Measurements from ENCODE around the gene WDR74.
A peak's percentile ranks its signal among the peaks of the same experiment; 100 is the strongest.

The WDR74 gene

DNA sequence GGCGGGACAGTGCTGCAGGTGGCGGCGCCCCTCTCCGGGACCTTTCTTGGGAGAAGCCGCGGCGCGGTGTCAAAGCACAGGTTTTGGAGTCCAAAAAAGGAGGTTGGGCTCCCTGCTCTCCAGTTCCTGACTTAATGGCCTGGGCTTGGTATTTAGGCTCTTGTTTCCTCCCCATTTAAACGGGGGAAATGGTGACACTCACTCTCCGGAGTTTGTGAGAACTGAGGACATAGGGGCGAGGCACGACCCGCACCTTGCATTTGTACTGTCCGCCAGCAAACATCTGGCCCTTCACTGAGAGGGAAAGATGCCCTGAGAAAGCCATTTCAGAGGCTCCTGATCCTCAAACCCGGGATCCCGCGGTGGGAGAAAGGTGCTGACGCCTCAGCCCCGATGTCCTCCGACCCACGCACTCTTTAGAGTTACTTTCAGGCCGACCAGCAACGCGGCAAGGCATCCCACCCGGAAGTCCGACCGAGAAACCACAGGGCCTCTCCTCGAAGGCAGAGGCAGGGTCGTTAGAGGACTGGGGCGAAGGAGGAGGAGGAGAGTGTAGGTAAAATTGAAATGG lies 2.9 kb upstream of the WDR74 start:
- no peak for DNase-seq (ENCODE audit: low spot score)
- H3K27ac ChIP-seq = peak overlapping the region; percentile 94
- POLR2A ChIA-PET (ENCODE audit: low non-redundant PET) = interaction anchor here (0.6 to 2.5 kb wide), 4 partner anchors 13 to 39 kb away, joined by 3 to 20 read pairs (median 4); partner anchors contain the start of gene SLC3A2
- TF ChIP-seq, protein P1, sequence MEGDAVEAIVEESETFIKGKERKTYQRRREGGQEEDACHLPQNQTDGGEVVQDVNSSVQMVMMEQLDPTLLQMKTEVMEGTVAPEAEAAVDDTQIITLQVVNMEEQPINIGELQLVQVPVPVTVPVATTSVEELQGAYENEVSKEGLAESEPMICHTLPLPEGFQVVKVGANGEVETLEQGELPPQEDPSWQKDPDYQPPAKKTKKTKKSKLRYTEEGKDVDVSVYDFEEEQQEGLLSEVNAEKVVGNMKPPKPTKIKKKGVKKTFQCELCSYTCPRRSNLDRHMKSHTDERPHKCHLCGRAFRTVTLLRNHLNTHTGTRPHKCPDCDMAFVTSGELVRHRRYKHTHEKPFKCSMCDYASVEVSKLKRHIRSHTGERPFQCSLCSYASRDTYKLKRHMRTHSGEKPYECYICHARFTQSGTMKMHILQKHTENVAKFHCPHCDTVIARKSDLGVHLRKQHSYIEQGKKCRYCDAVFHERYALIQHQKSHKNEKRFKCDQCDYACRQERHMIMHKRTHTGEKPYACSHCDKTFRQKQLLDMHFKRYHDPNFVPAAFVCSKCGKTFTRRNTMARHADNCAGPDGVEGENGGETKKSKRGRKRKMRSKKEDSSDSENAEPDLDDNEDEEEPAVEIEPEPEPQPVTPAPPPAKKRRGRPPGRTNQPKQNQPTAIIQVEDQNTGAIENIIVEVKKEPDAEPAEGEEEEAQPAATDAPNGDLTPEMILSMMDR (conservative IDR thresholded peaks at IDR 0.05; ENCODE audit: low read depth) = no peak
- CTCF ChIA-PET = interaction anchor here (0.6 to 0.7 kb wide), 2 partner anchors 9 to 22 kb away, joined by 3 to 7 read pairs; no protein-coding TSS in a partner anchor

- POLR2A ChIA-PET (ENCODE audit: low non-redundant PET) = interaction anchor here (0.6 to 2.5 kb wide), 13 partner anchors 8 to 178 kb away, joined by 3 to 20 read pairs (median 4); partner anchors contain the start of genes SLC3A2, TAF6L and ZBTB3
- peak; percentile 95 for DNase-seq (ENCODE audit: low spot score)
- CTCF ChIA-PET = interaction anchor here (0.6 kb wide), 1 partner anchor 39 kb away, joined by 3 read pairs; the partner anchor contains the start of gene SLC3A2
- peak overlapping the region; percentile 100 for H3K27ac ChIP-seq
- TF ChIP-seq, protein P1 (conservative IDR thresholded peaks at IDR 0.05; ENCODE audit: low read depth) = no peak
These were observed 2.2 kb upstream of the WDR74 start for GRCh38 chr11:62841361-62842170.

DNA sequence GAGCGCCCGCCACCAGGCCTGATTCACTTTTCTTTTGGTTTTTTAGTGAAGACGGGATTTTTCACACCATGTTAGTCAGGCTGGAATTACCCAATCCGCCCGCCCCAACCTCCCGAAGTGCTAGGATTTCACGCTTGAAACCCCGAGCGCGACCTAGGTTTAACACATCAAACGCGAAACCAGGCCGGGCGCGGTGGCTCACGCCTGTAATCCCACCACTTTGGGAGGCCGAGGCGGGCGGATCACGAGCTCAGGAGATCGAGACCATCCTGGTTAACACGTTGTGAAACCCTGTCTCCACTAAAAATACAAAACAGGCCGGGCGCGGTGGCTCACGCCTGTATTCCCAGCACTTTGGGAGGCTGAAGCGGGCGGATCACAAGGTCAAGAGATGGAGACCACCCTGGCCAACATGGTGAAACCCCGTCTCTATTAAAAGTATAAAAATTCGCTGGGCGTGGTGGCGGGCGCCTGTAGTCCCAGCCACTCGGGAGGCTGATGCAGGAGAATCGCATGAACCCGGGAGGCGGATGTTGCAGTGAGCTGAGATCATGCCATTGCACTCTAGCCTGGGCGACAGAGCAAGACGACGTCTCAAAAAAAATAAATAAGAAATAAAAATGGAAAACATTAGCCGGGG lies 1.5 kb upstream of the WDR74 start:
- ChIA-PET CTCF (interaction anchor here (1.2 kb wide), 1 partner anchor 54 kb away, joined by 4 read pairs; no protein-coding TSS in a partner anchor), POLR2A (ENCODE audit: low non-redundant PET) (interaction anchor here (0.6 to 2.5 kb wide), 15 partner anchors 9 to 177 kb away, joined by 3 to 20 read pairs (median 4); partner anchors contain the start of genes SLC3A2, TAF6L, TMEM179B and ZBTB3)
- DNase-seq (ENCODE audit: low spot score) = peak; percentile 44
- peak overlapping the region; percentile 100 for H3K27ac ChIP-seq

GRCh38 chr11:62835336-62835735 lies 4.1 kb downstream of the WDR74 start:
- ChIA-PET POLR2A (ENCODE audit: low non-redundant PET) (interaction anchor here (0.6 to 0.7 kb wide), 2 partner anchors 8 to 108 kb away, joined by 3 to 7 read pairs; no protein-coding TSS in a partner anchor), CTCF (no interaction called here)
- DNase-seq (ENCODE audit: low spot score) = no peak
- H3K27ac ChIP-seq = peak overlapping the region; percentile 86
- TF ChIP-seq, protein P1 (conservative IDR thresholded peaks at IDR 0.05; ENCODE audit: low read depth) = no peak

- TF ChIP-seq, protein P1 (conservative IDR thresholded peaks at IDR 0.05; ENCODE audit: low read depth) = no peak
- CTCF ChIA-PET = interaction anchor here (1.9 kb wide), 1 partner anchor 45 kb away, joined by 8 read pairs; the partner anchor contains the start of gene TMEM179B
- no peak for DNase-seq (ENCODE audit: low spot score)
- peak within 1 kb of the TSS; percentile 86 for H3K27ac ChIP-seq
- POLR2A ChIA-PET (ENCODE audit: low non-redundant PET) = interaction anchor here (0.6 to 0.7 kb wide), 3 partner anchors 23 to 158 kb away, joined by 3 to 8 read pairs (median 3); no protein-coding TSS in a partner anchor
These were observed 6.8 kb downstream of the WDR74 start, which contains the start of gene TEX54 for GRCh38 chr11:62832336-62833234. Gene TEX54, minus strand, starts transcription at chr11:62832841.
